GM12865 (cell line): ENCODE results near the gene RABGAP1L.
"Not testable (repeated sequence)": the region's sequence is repeated elsewhere in the genome, so short reads cannot be mapped to it uniquely, and the experiment has no call there.

Experiments
- DNase-seq: peaks from one replicate; pipeline ENCODE4 v3.0.0; 2010; ENCODE audit warnings: low read depth
- H3K4me3 ChIP-seq: 2 replicates; pipeline ENCODE4 v1.5.1; 2011; ENCODE audit warnings: mild to moderate bottlenecking, low read depth, low read length, control low read depth
- CTCF ChIP-seq: IDR thresholded peaks from 2 replicates; pipeline ENCODE4 v1.5.1; 2011; ENCODE audit warnings: low read length, control low read depth, low read depth, inconsistent platforms; ENCODE audit not compliant: insufficient read depth; ENCODE audit errors: missing control alignments

RABGAP1L gene

GRCh38 chr1:174142836-174143235, 16.5 kb upstream of the RABGAP1L start:
- H3K4me3 ChIP-seq: no peak overlapping the region
- no peak for DNase-seq
- TF ChIP-seq CTCF: no peak

GRCh38 chr1:174143727-174144396, 15.5 kb upstream of the RABGAP1L start:
- not testable (repeated sequence) for DNase-seq, H3K4me3 ChIP-seq

GRCh38 chr1:174144397-174144783, 14.9 kb upstream of the RABGAP1L start:
- not testable (repeated sequence) for DNase-seq

GRCh38 chr1:174149216-174149615, 10.1 kb upstream of the RABGAP1L start:
- DNase-seq: no peak
- no peak for TF ChIP-seq CTCF

More at GRCh38 chr1:174144397-174144783, 14.9 kb upstream of the RABGAP1L start:
- H3K4me3 ChIP-seq: not testable (repeated sequence)

GRCh38 chr1:174150499-174150898, 8.8 kb upstream of the RABGAP1L start:
- H3K4me3 ChIP-seq: no peak overlapping the region
- TF ChIP-seq CTCF: no peak
- DNase-seq: no peak

More at GRCh38 chr1:174149216-174149615, 10.1 kb upstream of the RABGAP1L start:
- no peak overlapping the region for H3K4me3 ChIP-seq

- H3K4me3 ChIP-seq: no peak overlapping the region
- DNase-seq: no peak
- no peak for TF ChIP-seq CTCF
Observed at GRCh38 chr1:174152427-174152826, 6.9 kb upstream of the RABGAP1L start.

- peak; percentile 74 for DNase-seq
- H3K4me3 ChIP-seq: peak overlapping the region; percentile 23; the same call in 1 of the 2 replicates
- no peak for TF ChIP-seq CTCF
Observed at GRCh38 chr1:174153085-174153824, 6.1 kb upstream of the RABGAP1L start.

GRCh38 chr1:174153825-174154107, 5.6 kb upstream of the RABGAP1L start:
- TF ChIP-seq CTCF: no peak
- H3K4me3 ChIP-seq: no peak overlapping the region
- DNase-seq: no peak
